Endothelial cell of umbilical vein (primary cell): ENCODE results near the gene JPH3. TPM values are rescaled to one million over a fixed set of nuclear protein-coding genes. Genes with fewer than 3 reads are reported as not detected.

ENCODE experiments used
- BruUV-seq: library from RNA; stranded (reverse); fragments of 400-500 nt; replicated peaks from 2 replicates; lab custom pipeline; 2021; lab: Mats Ljungman, UMichigan
- CTCF ChIA-PET: fragments of 300-600, 350-600 bp; sonication (Branson Sonifier 250); formaldehyde crosslinking; loops from one replicate; lab custom pipeline; 2021; ENCODE audit warnings: antibody characterized with exemption, inconsistent platforms; lab: Charles Lee
- POLR2A ChIA-PET: fragments of 300-600, 350-600 bp; sonication (Branson Sonifier 250); formaldehyde crosslinking; loops from one replicate; lab custom pipeline; 2021; ENCODE audit warnings: antibody characterized with exemption, inconsistent platforms; lab: Charles Lee
- DNase-seq: peaks from one replicate; pipeline ENCODE4 v3.0.0-alpha.2; 2011; ENCODE audit warnings: low read depth, low spot score
- FAIRE-seq: peaks from 2 replicates; lab custom pipeline; 2011; peaks lifted over from hg19 to GRCh38; lab: Jason Lieb, UNC
- H2AFZ ChIP-seq: 2 replicates; pipeline ENCODE4 v1.6.0; 2012; ENCODE audit warnings: low read depth, low read length, control low read depth, inconsistent platforms
- H3K27ac ChIP-seq: 2 replicates; pipeline ENCODE4 v1.5.1; 2011; ENCODE audit warnings: low read depth, mild to moderate bottlenecking, control low read depth, low read length, moderate library complexity; ENCODE audit not compliant: insufficient read depth
- H3K27me3 ChIP-seq, 2 experiments: 2 replicates each; pipeline versions ENCODE4 v1.6.0 to v1.6.1; 2011; ENCODE audit warnings: low read length in 2 of 2, mixed read lengths in 1 of 2; ENCODE audit not compliant: control insufficient read depth in 2 of 2, insufficient read depth in 2 of 2
- H3K36me3 ChIP-seq, 2 experiments: 2 replicates in 1 of 2; 3 replicates in 1 of 2; pipeline ENCODE4 v1.5.1; 2011; ENCODE audit warnings: low read length in 2 of 2, mild to moderate bottlenecking in 1 of 2, moderate library complexity in 1 of 2; ENCODE audit not compliant: control insufficient read depth in 2 of 2, insufficient read depth in 2 of 2; ENCODE audit errors: extremely low read depth in 1 of 2
- H3K4me1 ChIP-seq: 3 replicates; pipeline ENCODE4 v1.5.1; 2011; ENCODE audit warnings: mild to moderate bottlenecking, low read length; ENCODE audit not compliant: control insufficient read depth, insufficient read depth; ENCODE audit errors: extremely low read depth
- H3K4me2 ChIP-seq: 2 replicates; pipeline ENCODE4 v1.6.1; 2011; ENCODE audit warnings: low read length, control low read depth, mixed read lengths; ENCODE audit not compliant: insufficient read depth
- H3K4me3 ChIP-seq, 3 experiments: fragments of 200-600 bp in 1 of 3; sonication (generic), shearing (Covaris generic) in 1 of 3; replicated peaks in 1 of 3; 2 replicates each; pipeline ENCODE4 v1.5.1; 2011 to 2016; ENCODE audit warnings: control low read depth in 3 of 3, low read length in 3 of 3, mild to moderate bottlenecking in 2 of 3, inconsistent platforms in 1 of 3, low read depth in 1 of 3, moderate library complexity in 1 of 3; ENCODE audit not compliant: insufficient read depth in 1 of 3
- H3K79me2 ChIP-seq: 2 replicates; pipeline ENCODE4 v1.6.0; 2012; ENCODE audit warnings: low read length, inconsistent platforms; ENCODE audit not compliant: control insufficient read depth, insufficient read depth
- H3K9ac ChIP-seq: replicated peaks from 2 replicates; pipeline ENCODE3; 2011; ENCODE audit warnings: low read length, control low read depth; ENCODE audit not compliant: insufficient read depth; ENCODE audit errors: extremely low read depth
- H3K9me1 ChIP-seq: replicated peaks from 3 replicates; pipeline ENCODE4 v1.6.0; 2011; ENCODE audit warnings: mild to moderate bottlenecking, low read length; ENCODE audit not compliant: control insufficient read depth, insufficient read depth; ENCODE audit errors: extremely low read depth
- H3K9me3 ChIP-seq: replicated peaks from 2 replicates; pipeline ENCODE4 v1.5.1; 2012; ENCODE audit warnings: low read length, inconsistent platforms; ENCODE audit not compliant: control insufficient read depth, insufficient read depth
- H4K20me1 ChIP-seq: replicated peaks from 2 replicates; pipeline ENCODE3; 2011; ENCODE audit warnings: mild to moderate bottlenecking, low read length; ENCODE audit not compliant: control insufficient read depth, insufficient read depth; ENCODE audit errors: extremely low read depth
- EZH2 ChIP-seq: IDR thresholded peaks from 2 replicates; pipeline ENCODE4 v1.6.1; 2012; ENCODE audit warnings: borderline replicate concordance, low read depth, mild to moderate bottlenecking, moderate library complexity, low read length, inconsistent platforms; ENCODE audit not compliant: severe bottlenecking
- FOS ChIP-seq: IDR thresholded peaks from 2 replicates; pipeline ENCODE4 v1.6.1; 2011; ENCODE audit warnings: mild to moderate bottlenecking, low read length, moderate library complexity, borderline replicate concordance; ENCODE audit not compliant: insufficient read depth
- GATA2 ChIP-seq: IDR thresholded peaks from 2 replicates; pipeline ENCODE4 v1.7.0; 2011; ENCODE audit warnings: low read depth, mild to moderate bottlenecking, moderate library complexity, mixed read lengths, low read length; ENCODE audit not compliant: insufficient read length, insufficient read depth
- JUN ChIP-seq: IDR thresholded peaks from 2 replicates; pipeline ENCODE4 v1.6.1; 2011; ENCODE audit warnings: borderline replicate concordance, low read depth; ENCODE audit not compliant: insufficient read length, insufficient read depth
- MYC ChIP-seq: IDR thresholded peaks from one replicate; pipeline ENCODE4 v1.6.1; 2011; ENCODE audit warnings: mild to moderate bottlenecking, low read depth, low read length
- POLR2A ChIP-seq: IDR thresholded peaks from 2 replicates; pipeline ENCODE4 v1.6.1; 2012; ENCODE audit warnings: low read depth, mild to moderate bottlenecking, control low read depth, low read length
- POLR2AphosphoS5 ChIP-seq: IDR thresholded peaks from 2 replicates; pipeline ENCODE4 v1.6.1; 2012; ENCODE audit warnings: low read depth, mild to moderate bottlenecking, control low read depth, low read length, moderate library complexity; ENCODE audit not compliant: insufficient read depth
- dilution Hi-C: fragments of 300-500 bp; cut with MboI; formaldehyde crosslinking; loops from one replicate; pipeline ENCODE4 v1.15.0; 2019; ENCODE audit warnings: low sequenced_read_pairs; ENCODE audit not compliant: extremely low pct_ligation_motif_present
- intact Hi-C: fragments of 100-400 bp; cut with micrococcal nuclease; formaldehyde crosslinking; loops from one replicate; pipeline ENCODE4 v1.10.0; 2022
- polyA plus RNA-seq, 4 experiments: library from polyadenylated mRNA; depleted of rRNA in 3 of 4; stranded (reverse) in 3 of 4; unstranded in 1 of 4; fragments of >200 nt; gene quantifications; 2 replicates each; pipeline versions ENCODE4 v1.2.1 to v1.2.3, GENCODE V29; 2011 to 2012; ENCODE audit warnings: missing spikeins in 1 of 4
- total RNA-seq: library from RNA; stranded (reverse); gene quantifications from 2 replicates; pipeline ENCODE4 v1.2.3, GENCODE V29; 2021
- TF ChIP-seq, protein P1 (sequence below): IDR thresholded peaks from 2 replicates; pipeline ENCODE4 v1.6.1; 2011; ENCODE audit not compliant: insufficient read depth, insufficient read length
- TF ChIP-seq, protein P2 (sequence below), 2 donors: IDR thresholded peaks; 1 replicate in 1 of 2; 2 replicates in 1 of 2; pipeline ENCODE4 v1.5.1; 2011; ENCODE audit warnings: low read length in 2 of 2, mild to moderate bottlenecking in 2 of 2, moderate library complexity in 2 of 2, control low read depth in 1 of 2, inconsistent platforms in 1 of 2, low read depth in 1 of 2; ENCODE audit not compliant: insufficient read depth in 1 of 2; ENCODE audit errors: extremely low read depth in 1 of 2

The JPH3 gene
- total and polyA plus RNA-seq, 2 donors (not counting 3 experiments of a cell fraction or from before 2014, with no cell fraction given): 0.22 to 0.30 TPM

DNA sequence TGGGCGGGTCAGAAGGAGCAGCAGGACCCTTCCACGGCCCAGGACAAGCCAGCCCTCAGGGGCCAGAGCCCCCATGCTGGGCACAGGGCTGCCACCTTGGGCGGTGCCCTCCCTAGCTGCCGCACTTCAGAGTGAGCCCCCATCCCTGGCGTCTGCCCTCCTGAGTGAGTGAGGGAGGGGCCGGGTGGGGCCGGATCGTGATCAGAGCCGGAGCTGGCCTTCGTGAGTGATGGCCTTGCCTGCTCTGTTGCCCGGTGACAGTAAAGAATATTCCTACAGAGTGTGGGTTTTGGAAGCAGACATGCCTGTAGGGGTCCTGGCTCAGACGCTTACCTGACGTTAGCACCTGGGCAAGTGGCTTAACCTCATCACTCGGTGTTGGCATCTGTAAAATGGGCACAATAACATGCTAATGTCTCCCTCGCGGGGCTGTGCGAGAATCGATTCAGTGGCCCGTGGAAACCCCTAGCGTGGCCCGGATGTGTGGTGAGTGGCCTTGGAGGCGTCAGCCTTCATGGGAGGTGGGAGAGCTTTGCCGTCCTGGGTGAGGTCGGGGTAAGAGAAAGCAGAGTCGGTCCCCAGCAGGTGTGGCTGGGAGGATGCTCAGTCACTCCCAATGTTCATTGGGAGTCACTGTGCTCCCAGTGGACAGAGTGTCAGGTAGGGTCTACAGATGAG lies 26.1 kb downstream of the JPH3 start:
- Histone ChIP-seq H3K9me1 (no peaks in the 10 kb centered on the region), H3K9ac (no peak overlapping the region), H3K9me3 (no peaks in the 10 kb centered on the region), H3K4me2 (no peak overlapping the region), H3K27me3 (peaks cover 0 to 2% of the 10 kb centered on the region in 2 experiments), H4K20me1 (no peaks in the 10 kb centered on the region), H3K27ac (no peak overlapping the region), H3K79me2 (no peaks in the 10 kb centered on the region), H3K36me3 (no peaks in the 10 kb centered on the region), H2AFZ (no peak overlapping the region), H3K4me3 (no peak overlapping the region), H3K4me1 (no peaks in the 10 kb centered on the region)
- BruUV-seq: no TSS peak
- no peak for TF ChIP-seq MYC
- TF ChIP-seq FOS: no peak
- TF ChIP-seq, protein P1, sequence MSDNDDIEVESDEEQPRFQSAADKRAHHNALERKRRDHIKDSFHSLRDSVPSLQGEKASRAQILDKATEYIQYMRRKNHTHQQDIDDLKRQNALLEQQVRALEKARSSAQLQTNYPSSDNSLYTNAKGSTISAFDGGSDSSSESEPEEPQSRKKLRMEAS: no peak
- TF ChIP-seq, protein P2, sequence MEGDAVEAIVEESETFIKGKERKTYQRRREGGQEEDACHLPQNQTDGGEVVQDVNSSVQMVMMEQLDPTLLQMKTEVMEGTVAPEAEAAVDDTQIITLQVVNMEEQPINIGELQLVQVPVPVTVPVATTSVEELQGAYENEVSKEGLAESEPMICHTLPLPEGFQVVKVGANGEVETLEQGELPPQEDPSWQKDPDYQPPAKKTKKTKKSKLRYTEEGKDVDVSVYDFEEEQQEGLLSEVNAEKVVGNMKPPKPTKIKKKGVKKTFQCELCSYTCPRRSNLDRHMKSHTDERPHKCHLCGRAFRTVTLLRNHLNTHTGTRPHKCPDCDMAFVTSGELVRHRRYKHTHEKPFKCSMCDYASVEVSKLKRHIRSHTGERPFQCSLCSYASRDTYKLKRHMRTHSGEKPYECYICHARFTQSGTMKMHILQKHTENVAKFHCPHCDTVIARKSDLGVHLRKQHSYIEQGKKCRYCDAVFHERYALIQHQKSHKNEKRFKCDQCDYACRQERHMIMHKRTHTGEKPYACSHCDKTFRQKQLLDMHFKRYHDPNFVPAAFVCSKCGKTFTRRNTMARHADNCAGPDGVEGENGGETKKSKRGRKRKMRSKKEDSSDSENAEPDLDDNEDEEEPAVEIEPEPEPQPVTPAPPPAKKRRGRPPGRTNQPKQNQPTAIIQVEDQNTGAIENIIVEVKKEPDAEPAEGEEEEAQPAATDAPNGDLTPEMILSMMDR (IDR thresholded peaks at IDR 0.05; ENCODE audit: extremely low read depth in 1 of 2, insufficient read depth in 1 of 2, low read depth in 1 of 2, low read length in 2 of 2): no peak
- ChIA-PET POLR2A (no interaction called here), CTCF (no interaction called here)
- DNase-seq (no peak), FAIRE-seq (no peak)
- intact Hi-C loops (no loop called here), dilution Hi-C loops (no loop called here)

DNA sequence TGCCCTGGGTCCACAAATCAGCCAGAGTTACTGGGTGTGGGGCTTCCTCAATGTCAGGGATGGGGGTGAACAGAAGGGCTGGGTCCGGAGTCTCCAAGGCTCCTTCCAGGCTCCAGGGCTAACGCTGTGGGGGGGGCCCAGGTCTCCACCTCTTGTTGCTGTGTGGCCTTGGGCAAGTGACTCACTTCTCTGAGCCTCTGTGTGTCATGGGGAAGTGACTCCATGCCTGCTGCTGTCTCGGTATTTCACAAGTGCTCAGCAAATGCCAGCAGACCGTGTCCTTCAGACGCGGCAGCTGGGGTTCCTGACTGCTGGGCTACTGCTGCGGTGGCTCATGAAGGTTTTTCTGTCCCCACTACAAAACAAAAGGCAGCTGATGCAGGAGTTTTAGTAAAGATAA lies 26.6 kb downstream of the JPH3 start:
- H3K4me3 ChIP-seq: no peak overlapping the region
- intact Hi-C loops (no loop called here), dilution Hi-C loops (no loop called here)
- no peak overlapping the region for H3K9ac ChIP-seq
- H2AFZ ChIP-seq: no peak overlapping the region
- H3K27ac ChIP-seq: no peak overlapping the region
- no peak for FAIRE-seq
- ChIA-PET CTCF (no interaction called here), POLR2A (no interaction called here)
- BruUV-seq: no TSS peak
- DNase-seq: no peak
- no peaks in the 10 kb centered on the region for H3K9me1 ChIP-seq
- H3K9me3 ChIP-seq: no peaks in the 10 kb centered on the region
- H4K20me1 ChIP-seq: no peaks in the 10 kb centered on the region
- peaks cover 0 to 2% of the 10 kb centered on the region in 2 experiments for H3K27me3 ChIP-seq
- H3K36me3 ChIP-seq: no peaks in the 10 kb centered on the region
- no peak overlapping the region for H3K4me2 ChIP-seq
- TF ChIP-seq GATA2 (no peak), JUN (no peak), POLR2A (no peak), FOS (no peak), POLR2AphosphoS5 (no peak), EZH2 (no peak), MYC (no peak)
- TF ChIP-seq, protein P1: no peak
- TF ChIP-seq, protein P2 (IDR thresholded peaks at IDR 0.05; ENCODE audit: extremely low read depth in 1 of 2, insufficient read depth in 1 of 2, low read depth in 1 of 2, low read length in 2 of 2): no peak
- no peaks in the 10 kb centered on the region for H3K4me1 ChIP-seq
- no peaks in the 10 kb centered on the region for H3K79me2 ChIP-seq
